ENCODE data around the gene PTGIR.

Gene PTGIR

DNA sequence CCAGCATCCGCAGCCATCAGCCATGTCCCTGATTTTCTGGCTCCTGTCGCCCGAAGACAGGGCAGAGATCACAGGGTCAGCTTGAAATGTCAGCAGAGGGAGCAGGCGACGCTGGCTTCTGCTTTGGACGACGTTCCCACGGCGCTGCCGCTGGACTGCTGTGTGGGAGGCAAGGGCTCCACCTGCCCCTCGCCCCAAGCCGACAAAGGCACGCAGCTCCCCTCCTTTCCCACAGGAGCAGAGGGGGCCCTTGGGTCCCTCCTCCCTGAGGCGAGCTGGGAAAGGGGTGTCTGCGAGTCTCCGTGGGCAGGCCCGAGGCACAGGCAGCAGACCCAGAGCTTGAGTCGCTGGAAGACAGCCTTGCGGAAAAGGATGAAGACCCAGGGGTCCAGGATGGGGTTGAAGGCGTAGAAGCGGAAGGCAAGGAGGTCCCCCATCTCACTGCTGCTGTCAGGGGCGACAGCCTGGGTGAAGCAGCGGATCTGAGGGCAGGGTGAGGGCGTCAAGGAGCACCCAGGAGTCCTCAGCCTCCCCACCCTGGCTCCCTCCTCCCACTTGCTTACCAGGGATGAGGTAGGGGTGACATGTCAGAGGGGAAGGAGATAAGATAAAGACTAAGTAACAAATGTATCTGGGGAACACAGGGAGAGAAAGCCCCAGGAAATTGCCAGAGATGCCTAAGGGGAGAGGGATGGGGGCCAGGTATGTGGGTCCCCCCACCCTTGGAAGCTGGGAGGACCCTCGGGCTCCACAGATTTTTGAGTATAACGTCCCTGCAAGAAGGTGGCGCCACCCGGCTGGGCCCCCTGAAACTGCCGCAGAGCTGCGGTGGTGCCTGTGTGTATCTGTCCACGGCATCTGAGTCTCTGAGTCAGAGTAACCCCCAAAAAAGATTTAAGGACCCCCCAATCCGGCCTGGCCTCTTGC lies 3.4 kb downstream of the PTGIR start:
- no peak for DNase-seq

DNA sequence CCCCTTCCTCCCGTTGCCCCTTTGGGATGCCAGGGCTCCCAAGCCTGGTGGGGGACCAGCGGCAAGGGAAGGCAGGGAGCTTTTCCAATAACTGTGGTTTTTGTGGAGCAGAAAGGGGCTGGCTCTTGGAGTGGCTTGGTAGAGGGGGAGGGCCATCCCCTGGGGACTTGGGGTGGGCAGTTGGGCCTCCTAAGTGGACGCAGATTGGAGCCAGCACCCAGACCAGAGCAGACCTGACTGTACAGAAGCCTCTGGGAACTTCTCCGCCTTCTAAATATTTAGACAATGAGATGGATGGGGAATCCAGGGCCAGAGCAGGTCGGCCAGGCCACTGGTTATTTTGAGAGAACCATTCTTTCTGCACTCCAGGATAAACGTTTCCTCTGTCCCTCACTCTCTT lies 4.2 kb downstream of the PTGIR start:
- H3K56ac ChIP-seq (ENCODE audit: low read length), result no peak overlapping the region
- no peak overlapping the region for H4K5ac ChIP-seq (ENCODE audit: low read length)
- H3K9ac ChIP-seq (ENCODE audit: low read length), result no peak overlapping the region
- H2BK5ac ChIP-seq (ENCODE audit: low read length), result no peak overlapping the region
- no peak overlapping the region for H3K27ac ChIP-seq (ENCODE audit: low read depth, low read length)
- no peaks in the 10 kb centered on the region for H3K79me1 ChIP-seq (ENCODE audit: low read length)
- H3K4me1 ChIP-seq (ENCODE audit: control insufficient read depth, low read depth, low read length), result peaks cover 2% of the 10 kb centered on the region
- no peak overlapping the region for H3K4me2 ChIP-seq (ENCODE audit: low read length)
- no peak overlapping the region for H3K18ac ChIP-seq (ENCODE audit: low read length)
- H3K4ac ChIP-seq (ENCODE audit: low read depth, low read length), result no peak overlapping the region
- no peaks in the 10 kb centered on the region for H3K36me3 ChIP-seq (ENCODE audit: control insufficient read depth, insufficient read depth, low read length)
- no peak overlapping the region for H2BK120ac ChIP-seq (ENCODE audit: low read depth, low read length)
- H3K23ac ChIP-seq (ENCODE audit: low read length), result no peak overlapping the region
- no peak overlapping the region for H2BK15ac ChIP-seq (replicated peaks; ENCODE audit: low read depth)
- H3K79me2 ChIP-seq (ENCODE audit: control insufficient read depth, insufficient read depth, low read length), result no peaks in the 10 kb centered on the region
- H4K8ac ChIP-seq (ENCODE audit: low read depth, low read length), result no peak overlapping the region
- DNase-seq, result no peak
- WGBS (ENCODE audit: extremely low coverage, insufficient coverage, low lambda C conversion rate), result no CpG with 5 or more reads among the region's 6 CpGs
- H3K27me3 ChIP-seq (ENCODE audit: insufficient read depth, low read length, poor library complexity), result no peaks in the 10 kb centered on the region
- H2AK5ac ChIP-seq (ENCODE audit: low read length), result no peak overlapping the region
- no peak overlapping the region for H3K4me3 ChIP-seq (ENCODE audit: low read length)

More for the DNA sequence above, 3.4 kb downstream of the PTGIR start:
- Histone ChIP-seq H3K9ac (ENCODE audit: low read length) (no peak overlapping the region), H3K27ac (ENCODE audit: low read depth, low read length) (no peak overlapping the region), H2BK15ac (replicated peaks; ENCODE audit: low read depth) (no peak overlapping the region), H3K4me3 (ENCODE audit: low read length) (no peak overlapping the region), H3K18ac (ENCODE audit: low read length) (no peak overlapping the region), H2BK5ac (ENCODE audit: low read length) (peak overlapping the region; percentile 5), H3K4ac (ENCODE audit: low read depth, low read length) (no peak overlapping the region), H3K4me1 (ENCODE audit: control insufficient read depth, low read depth, low read length) (peaks cover 2% of the 10 kb centered on the region), H3K36me3 (ENCODE audit: control insufficient read depth, insufficient read depth, low read length) (no peaks in the 10 kb centered on the region), H3K56ac (ENCODE audit: low read length) (peak overlapping the region; percentile 36), H3K4me2 (ENCODE audit: low read length) (no peak overlapping the region), H3K79me2 (ENCODE audit: control insufficient read depth, insufficient read depth, low read length) (no peaks in the 10 kb centered on the region), H4K5ac (ENCODE audit: low read length) (no peak overlapping the region), H2AK5ac (ENCODE audit: low read length) (no peak overlapping the region), H4K8ac (ENCODE audit: low read depth, low read length) (no peak overlapping the region), H3K27me3 (ENCODE audit: insufficient read depth, low read length, poor library complexity) (no peaks in the 10 kb centered on the region), H3K79me1 (ENCODE audit: low read length) (no peaks in the 10 kb centered on the region), H2BK120ac (ENCODE audit: low read depth, low read length) (no peak overlapping the region), H3K23ac (ENCODE audit: low read length) (no peak overlapping the region)
- WGBS (ENCODE audit: extremely low coverage, insufficient coverage, low lambda C conversion rate), result no CpG with 5 or more reads among the region's 32 CpGs

DNA sequence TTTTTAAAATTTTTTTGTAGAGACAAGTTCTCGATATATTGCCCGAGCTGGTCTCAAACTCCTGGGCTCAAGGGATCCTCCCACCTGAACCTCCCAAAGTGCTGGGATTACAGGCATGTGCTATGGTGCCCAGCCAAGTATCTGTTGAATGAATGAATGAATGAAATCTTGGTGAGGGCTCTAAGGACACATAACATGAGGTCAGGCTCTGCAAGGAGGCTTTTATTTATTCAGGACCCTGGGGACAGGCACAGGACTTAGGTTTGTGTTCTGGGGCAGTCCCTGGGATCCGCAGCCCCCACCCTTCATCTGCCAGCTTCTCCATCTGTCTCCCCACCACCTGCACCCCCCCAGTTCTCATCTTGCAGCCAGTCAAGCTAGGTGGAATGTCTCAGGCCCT lies 4.6 kb downstream of the PTGIR start:
- no peak overlapping the region for H2AK5ac ChIP-seq (ENCODE audit: low read length)
- WGBS (ENCODE audit: extremely low coverage, insufficient coverage, low lambda C conversion rate), result no CpG with 5 or more reads among the region's 3 CpGs
- no peaks in the 10 kb centered on the region for H3K79me2 ChIP-seq (ENCODE audit: control insufficient read depth, insufficient read depth, low read length)
- H4K5ac ChIP-seq (ENCODE audit: low read length), result no peak overlapping the region
- no peak overlapping the region for H3K23ac ChIP-seq (ENCODE audit: low read length)
- H3K4me1 ChIP-seq (ENCODE audit: control insufficient read depth, low read depth, low read length), result peaks cover 2% of the 10 kb centered on the region
- no peak overlapping the region for H3K4ac ChIP-seq (ENCODE audit: low read depth, low read length)
- H3K27me3 ChIP-seq (ENCODE audit: insufficient read depth, low read length, poor library complexity), result no peaks in the 10 kb centered on the region
- no peak overlapping the region for H4K8ac ChIP-seq (ENCODE audit: low read depth, low read length)
- no peak overlapping the region for H2BK5ac ChIP-seq (ENCODE audit: low read length)
- H3K56ac ChIP-seq (ENCODE audit: low read length), result no peak overlapping the region
- no peaks in the 10 kb centered on the region for H3K79me1 ChIP-seq (ENCODE audit: low read length)
- DNase-seq, result no peak
- H2BK120ac ChIP-seq (ENCODE audit: low read depth, low read length), result no peak overlapping the region
- H2BK15ac ChIP-seq (replicated peaks; ENCODE audit: low read depth), result no peak overlapping the region
- H3K18ac ChIP-seq (ENCODE audit: low read length), result no peak overlapping the region
- H3K27ac ChIP-seq (ENCODE audit: low read depth, low read length), result no peak overlapping the region
- H3K9ac ChIP-seq (ENCODE audit: low read length), result no peak overlapping the region
- H3K4me3 ChIP-seq (ENCODE audit: low read length), result no peak overlapping the region
- no peaks in the 10 kb centered on the region for H3K36me3 ChIP-seq (ENCODE audit: control insufficient read depth, insufficient read depth, low read length)
- H3K4me2 ChIP-seq (ENCODE audit: low read length), result no peak overlapping the region

- Histone ChIP-seq H2BK120ac (ENCODE audit: low read depth, low read length) (no peak overlapping the region), H3K4ac (ENCODE audit: low read depth, low read length) (no peak overlapping the region), H3K4me1 (ENCODE audit: control insufficient read depth, low read depth, low read length) (peaks cover 2% of the 10 kb centered on the region), H4K5ac (ENCODE audit: low read length) (no peak overlapping the region), H4K8ac (ENCODE audit: low read depth, low read length) (no peak overlapping the region), H2BK15ac (replicated peaks; ENCODE audit: low read depth) (no peak overlapping the region), H3K36me3 (ENCODE audit: control insufficient read depth, insufficient read depth, low read length) (no peaks in the 10 kb centered on the region), H3K56ac (ENCODE audit: low read length) (no peak overlapping the region), H3K18ac (ENCODE audit: low read length) (no peak overlapping the region), H3K79me2 (ENCODE audit: control insufficient read depth, insufficient read depth, low read length) (no peaks in the 10 kb centered on the region), H3K4me2 (ENCODE audit: low read length) (no peak overlapping the region), H3K4me3 (ENCODE audit: low read length) (no peak overlapping the region), H3K79me1 (ENCODE audit: low read length) (no peaks in the 10 kb centered on the region), H3K27ac (ENCODE audit: low read depth, low read length) (no peak overlapping the region), H3K9ac (ENCODE audit: low read length) (no peak overlapping the region), H2AK5ac (ENCODE audit: low read length) (no peak overlapping the region), H3K23ac (ENCODE audit: low read length) (no peak overlapping the region), H3K27me3 (ENCODE audit: insufficient read depth, low read length, poor library complexity) (no peaks in the 10 kb centered on the region), H2BK5ac (ENCODE audit: low read length) (no peak overlapping the region)
- WGBS (ENCODE audit: extremely low coverage, insufficient coverage, low lambda C conversion rate), result no CpG with 5 or more reads among the region's 9 CpGs
- DNase-seq, result no peak
Observed at GRCh38 chr19:46618670-46619231, 6.1 kb downstream of the PTGIR start.

DNA sequence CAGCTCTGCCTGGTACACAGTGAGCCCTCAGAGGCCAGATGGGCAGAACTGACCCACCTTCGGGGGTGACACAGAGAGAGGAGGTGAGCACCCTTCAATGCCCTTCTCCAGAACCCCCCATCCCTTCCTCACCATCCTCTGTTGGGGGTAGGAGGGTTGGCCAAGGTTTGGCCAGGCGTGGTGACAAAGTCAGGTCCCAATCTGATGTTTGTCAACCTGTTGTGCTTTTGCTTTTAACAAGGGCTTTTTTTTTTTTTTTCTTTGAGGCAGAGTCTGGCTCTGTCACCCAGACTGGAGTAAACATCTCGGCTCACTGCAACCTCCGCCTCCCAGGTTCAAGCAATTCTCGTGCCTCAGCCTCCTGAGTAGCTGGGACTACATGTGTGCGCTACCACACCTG lies 7.3 kb downstream of the PTGIR start:
- H2BK15ac ChIP-seq (replicated peaks; ENCODE audit: low read depth), result no peak overlapping the region
- no peak overlapping the region for H4K5ac ChIP-seq (ENCODE audit: low read length)
- no peaks in the 10 kb centered on the region for H3K36me3 ChIP-seq (ENCODE audit: control insufficient read depth, insufficient read depth, low read length)
- H3K4me1 ChIP-seq (ENCODE audit: control insufficient read depth, low read depth, low read length), result peaks cover 2% of the 10 kb centered on the region
- H2AK5ac ChIP-seq (ENCODE audit: low read length), result no peak overlapping the region
- no peak overlapping the region for H3K23ac ChIP-seq (ENCODE audit: low read length)
- no peak overlapping the region for H4K8ac ChIP-seq (ENCODE audit: low read depth, low read length)
- no peak overlapping the region for H2BK5ac ChIP-seq (ENCODE audit: low read length)
- no peak overlapping the region for H3K27ac ChIP-seq (ENCODE audit: low read depth, low read length)
- H3K27me3 ChIP-seq (ENCODE audit: insufficient read depth, low read length, poor library complexity), result no peaks in the 10 kb centered on the region
- H3K79me1 ChIP-seq (ENCODE audit: low read length), result no peaks in the 10 kb centered on the region
- no peak overlapping the region for H3K18ac ChIP-seq (ENCODE audit: low read length)
- H2BK120ac ChIP-seq (ENCODE audit: low read depth, low read length), result no peak overlapping the region
- no peak overlapping the region for H3K4me2 ChIP-seq (ENCODE audit: low read length)
- no peaks in the 10 kb centered on the region for H3K79me2 ChIP-seq (ENCODE audit: control insufficient read depth, insufficient read depth, low read length)
- no peak overlapping the region for H3K4me3 ChIP-seq (ENCODE audit: low read length)
- no peak overlapping the region for H3K9ac ChIP-seq (ENCODE audit: low read length)
- WGBS (ENCODE audit: extremely low coverage, insufficient coverage, low lambda C conversion rate), result no CpG with 5 or more reads among the region's 6 CpGs
- no peak overlapping the region for H3K56ac ChIP-seq (ENCODE audit: low read length)
- no peak overlapping the region for H3K4ac ChIP-seq (ENCODE audit: low read depth, low read length)
- no peak for DNase-seq
